CD4-positive, alpha-beta T cell treated with Interleukin-10 for 1 hour (primary cell): ENCODE measurements around the gene FERMT3.
"Not testable (repeated sequence)": the region's sequence is repeated elsewhere in the genome, so short reads cannot be mapped to it uniquely, and the experiment has no call there.

ENCODE experiments used
- DNase-seq: peaks from one replicate; pipeline ENCODE4 v3.0.0-alpha.2; 2020

Gene FERMT3

GRCh38 chr11:64206457-64207255 lies at the start of gene FERMT3:
FERMT3 (plus strand) TSS chr11:64206721; CDS start chr11:64207365, 644 bp downstream.
- DNase-seq = peak; percentile 75

- DNase-seq = no peak
Measured at GRCh38 chr11:64157631-64158394, 48.7 kb upstream of the FERMT3 start.

- DNase-seq = no peak
Measured at GRCh38 chr11:64161037-64161436, 45.5 kb upstream of the FERMT3 start.

GRCh38 chr11:64162769-64163168 lies 43.8 kb upstream of the FERMT3 start:
- not testable (repeated sequence) for DNase-seq

GRCh38 chr11:64163951-64164350 lies 42.6 kb upstream of the FERMT3 start:
- no peak for DNase-seq

GRCh38 chr11:64164392-64165312 lies 41.9 kb upstream of the FERMT3 start:
- no peak for DNase-seq

GRCh38 chr11:64165481-64165841 lies 41.1 kb upstream of the FERMT3 start:
- no peak for DNase-seq

- DNase-seq = peak; percentile 83
Measured at GRCh38 chr11:64165842-64166635, 40.5 kb upstream of the FERMT3 start, which contains the start of gene MACROD1. MACROD1 (minus strand) TSS chr11:64166113; CDS start chr11:64165994, 119 bp downstream.

GRCh38 chr11:64170419-64170818 lies 36.1 kb upstream of the FERMT3 start:
- no peak for DNase-seq

- no peak for DNase-seq
Measured at GRCh38 chr11:64173616-64174355, 32.7 kb upstream of the FERMT3 start.

GRCh38 chr11:64176751-64177150 lies 29.8 kb upstream of the FERMT3 start:
- no peak for DNase-seq

GRCh38 chr11:64178203-64178602 lies 28.3 kb upstream of the FERMT3 start:
- DNase-seq = no peak

GRCh38 chr11:64178951-64179639 lies 27.4 kb upstream of the FERMT3 start:
- DNase-seq = no peak

GRCh38 chr11:64180891-64181290 lies 25.6 kb upstream of the FERMT3 start:
- no peak for DNase-seq

- peak; percentile 29 for DNase-seq
Measured at GRCh38 chr11:64181506-64182411, 24.8 kb upstream of the FERMT3 start.

GRCh38 chr11:64183890-64184289 lies 22.6 kb upstream of the FERMT3 start:
- no peak for DNase-seq

- no peak for DNase-seq
Measured at GRCh38 chr11:64185175-64185692, 21.3 kb upstream of the FERMT3 start.

- DNase-seq = peak; percentile 100
Measured at GRCh38 chr11:64185693-64186491, 20.6 kb upstream of the FERMT3 start, which contains the start of gene STIP1. STIP1 (plus strand) TSS chr11:64186171; CDS start chr11:64186262, 91 bp downstream.
